GM18498 (cell line): ENCODE data around the gene ATM.

Experiments used
- ATAC-seq: cut with Tn5 transposase; IDR thresholded peaks from one replicate; pipeline ENCODE4 v1.9.1; 2021; ENCODE audit warnings: mild to moderate bottlenecking, moderate library complexity; ENCODE audit not compliant: unreplicated experiment

The ATM gene, protein sequence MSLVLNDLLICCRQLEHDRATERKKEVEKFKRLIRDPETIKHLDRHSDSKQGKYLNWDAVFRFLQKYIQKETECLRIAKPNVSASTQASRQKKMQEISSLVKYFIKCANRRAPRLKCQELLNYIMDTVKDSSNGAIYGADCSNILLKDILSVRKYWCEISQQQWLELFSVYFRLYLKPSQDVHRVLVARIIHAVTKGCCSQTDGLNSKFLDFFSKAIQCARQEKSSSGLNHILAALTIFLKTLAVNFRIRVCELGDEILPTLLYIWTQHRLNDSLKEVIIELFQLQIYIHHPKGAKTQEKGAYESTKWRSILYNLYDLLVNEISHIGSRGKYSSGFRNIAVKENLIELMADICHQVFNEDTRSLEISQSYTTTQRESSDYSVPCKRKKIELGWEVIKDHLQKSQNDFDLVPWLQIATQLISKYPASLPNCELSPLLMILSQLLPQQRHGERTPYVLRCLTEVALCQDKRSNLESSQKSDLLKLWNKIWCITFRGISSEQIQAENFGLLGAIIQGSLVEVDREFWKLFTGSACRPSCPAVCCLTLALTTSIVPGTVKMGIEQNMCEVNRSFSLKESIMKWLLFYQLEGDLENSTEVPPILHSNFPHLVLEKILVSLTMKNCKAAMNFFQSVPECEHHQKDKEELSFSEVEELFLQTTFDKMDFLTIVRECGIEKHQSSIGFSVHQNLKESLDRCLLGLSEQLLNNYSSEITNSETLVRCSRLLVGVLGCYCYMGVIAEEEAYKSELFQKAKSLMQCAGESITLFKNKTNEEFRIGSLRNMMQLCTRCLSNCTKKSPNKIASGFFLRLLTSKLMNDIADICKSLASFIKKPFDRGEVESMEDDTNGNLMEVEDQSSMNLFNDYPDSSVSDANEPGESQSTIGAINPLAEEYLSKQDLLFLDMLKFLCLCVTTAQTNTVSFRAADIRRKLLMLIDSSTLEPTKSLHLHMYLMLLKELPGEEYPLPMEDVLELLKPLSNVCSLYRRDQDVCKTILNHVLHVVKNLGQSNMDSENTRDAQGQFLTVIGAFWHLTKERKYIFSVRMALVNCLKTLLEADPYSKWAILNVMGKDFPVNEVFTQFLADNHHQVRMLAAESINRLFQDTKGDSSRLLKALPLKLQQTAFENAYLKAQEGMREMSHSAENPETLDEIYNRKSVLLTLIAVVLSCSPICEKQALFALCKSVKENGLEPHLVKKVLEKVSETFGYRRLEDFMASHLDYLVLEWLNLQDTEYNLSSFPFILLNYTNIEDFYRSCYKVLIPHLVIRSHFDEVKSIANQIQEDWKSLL (N-terminal part only)

DNA sequence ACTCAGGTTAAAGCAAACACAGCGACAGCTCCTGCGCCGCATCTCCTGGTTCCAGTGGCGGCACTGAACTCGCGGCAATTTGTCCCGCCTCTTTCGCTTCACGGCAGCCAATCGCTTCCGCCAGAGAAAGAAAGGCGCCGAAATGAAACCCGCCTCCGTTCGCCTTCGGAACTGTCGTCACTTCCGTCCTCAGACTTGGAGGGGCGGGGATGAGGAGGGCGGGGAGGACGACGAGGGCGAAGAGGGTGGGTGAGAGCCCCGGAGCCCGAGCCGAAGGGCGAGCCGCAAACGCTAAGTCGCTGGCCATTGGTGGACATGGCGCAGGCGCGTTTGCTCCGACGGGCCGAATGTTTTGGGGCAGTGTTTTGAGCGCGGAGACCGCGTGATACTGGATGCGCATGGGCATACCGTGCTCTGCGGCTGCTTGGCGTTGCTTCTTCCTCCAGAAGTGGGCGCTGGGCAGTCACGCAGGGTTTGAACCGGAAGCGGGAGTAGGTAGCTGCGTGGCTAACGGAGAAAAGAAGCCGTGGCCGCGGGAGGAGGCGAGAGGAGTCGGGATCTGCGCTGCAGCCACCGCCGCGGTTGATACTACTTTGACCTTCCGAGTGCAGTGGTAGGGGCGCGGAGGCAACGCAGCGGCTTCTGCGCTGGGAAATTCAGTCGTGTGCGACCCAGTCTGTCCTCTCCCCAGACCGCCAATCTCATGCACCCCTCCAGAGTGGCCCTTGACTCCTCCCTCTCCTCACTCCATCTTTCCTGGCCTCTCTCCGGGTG lies at the start of gene ATM, which contains the start of gene NPAT:
Gene ATM, plus strand, starts transcription at position 494 of the 774 bp plus-strand sequence. CDS start 4,558 bp downstream, outside the sequence.
Gene NPAT, minus strand, starts transcription at position 65 of the 774 bp plus-strand sequence. CDS start 102 bp downstream, outside the sequence.
- ATAC-seq = peak; percentile 85

DNA sequence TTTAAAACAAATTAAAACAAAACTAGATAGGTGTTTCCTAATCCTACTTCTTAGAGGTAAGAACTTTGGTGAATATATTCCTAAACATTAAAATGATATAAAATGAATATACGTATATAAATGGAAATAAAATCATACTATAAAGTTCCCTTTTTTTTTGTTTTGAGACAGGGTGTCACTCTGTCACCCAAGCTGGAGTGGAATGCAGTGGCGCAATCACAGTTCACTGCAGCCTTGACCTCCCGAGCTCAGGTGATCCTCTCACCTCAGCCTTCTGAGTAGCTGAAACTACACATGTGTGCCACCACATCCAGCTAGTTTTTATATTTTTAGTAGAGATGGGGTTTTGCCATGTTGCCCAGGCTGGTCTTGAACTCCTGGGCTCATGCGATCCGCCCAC lies 45.3 kb upstream of the ATM start:
- no peak for ATAC-seq

DNA sequence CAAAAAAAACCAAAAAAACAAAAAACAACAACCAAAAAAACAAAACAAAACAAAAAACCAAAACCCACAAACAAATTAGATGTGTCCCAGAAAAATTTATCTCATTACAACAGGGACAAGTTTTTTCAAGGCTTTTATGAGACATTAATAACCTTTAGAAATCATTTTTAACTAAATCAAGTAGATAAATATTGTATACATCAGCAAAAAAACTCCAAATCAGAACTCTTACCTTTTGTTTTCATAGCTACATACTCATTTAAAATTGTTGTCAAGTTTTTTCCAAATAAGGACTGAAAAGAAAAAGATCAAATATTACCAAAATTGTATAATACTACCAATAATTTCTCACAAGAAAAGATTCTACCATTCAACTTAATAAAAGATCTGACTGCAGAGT lies 29.1 kb upstream of the ATM start:
- ATAC-seq = no peak

- ATAC-seq = peak; percentile 33
Observed at GRCh38 chr11:108196901-108197300, 26.0 kb upstream of the ATM start.

GRCh38 chr11:108197351-108197750 lies 25.5 kb upstream of the ATM start:
- ATAC-seq = peak; percentile 37

DNA sequence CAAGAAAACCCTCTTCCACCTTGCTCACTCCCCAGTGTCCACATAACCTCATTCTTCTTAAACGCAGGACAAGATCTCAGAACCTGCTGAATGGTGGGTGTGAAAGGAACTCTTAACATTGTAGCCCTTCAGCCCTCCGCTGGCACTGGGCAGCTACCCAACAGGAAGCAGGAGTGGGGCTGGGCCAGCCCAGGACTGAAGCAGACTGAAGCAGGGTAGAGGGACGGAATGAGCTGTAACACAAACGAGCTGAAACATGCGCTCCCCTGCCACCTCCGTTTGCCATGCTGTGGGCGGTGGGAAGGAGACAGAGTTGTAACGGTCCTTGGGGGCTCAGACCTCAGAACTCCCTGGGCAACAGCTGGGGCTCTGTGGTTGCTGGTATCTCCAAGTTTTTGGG lies 24.0 kb upstream of the ATM start:
- ATAC-seq = no peak

GRCh38 chr11:108199446-108200321 lies 23.2 kb upstream of the ATM start:
- ATAC-seq = peak; percentile 72

GRCh38 chr11:108203075-108203474 lies 19.8 kb upstream of the ATM start:
- no peak for ATAC-seq

GRCh38 chr11:108204376-108204775 lies 18.5 kb upstream of the ATM start:
- ATAC-seq = no peak

GRCh38 chr11:108204929-108205499 lies 17.9 kb upstream of the ATM start:
- ATAC-seq = no peak

DNA sequence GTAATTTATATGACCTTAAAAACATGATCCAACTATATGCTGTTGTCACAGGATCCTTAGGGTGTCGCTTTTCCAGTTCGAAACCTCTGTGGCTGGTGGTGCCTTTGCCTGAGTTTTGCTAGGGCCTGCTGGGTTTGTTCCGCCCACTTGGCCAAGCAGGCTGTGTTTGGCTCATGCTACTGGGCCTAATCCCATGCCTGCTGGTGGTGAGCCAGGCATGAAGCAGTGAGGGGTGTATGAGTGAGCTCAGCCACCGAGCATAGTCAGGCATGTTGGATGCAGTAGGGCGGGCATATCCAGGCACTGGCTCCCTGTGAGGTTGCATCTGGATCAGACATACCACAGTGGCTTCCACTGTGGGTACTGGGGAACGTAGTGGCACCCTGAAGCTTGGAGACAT lies 16.7 kb upstream of the ATM start:
- no peak for ATAC-seq

GRCh38 chr11:108206969-108207682 lies 15.7 kb upstream of the ATM start:
- no peak for ATAC-seq

- no peak for ATAC-seq
Observed at GRCh38 chr11:108207683-108208060, 15.2 kb upstream of the ATM start.

- ATAC-seq = no peak
Observed at GRCh38 chr11:108210441-108210840, 12.4 kb upstream of the ATM start.

GRCh38 chr11:108213784-108214183 lies 9.1 kb upstream of the ATM start:
- ATAC-seq = no peak

DNA sequence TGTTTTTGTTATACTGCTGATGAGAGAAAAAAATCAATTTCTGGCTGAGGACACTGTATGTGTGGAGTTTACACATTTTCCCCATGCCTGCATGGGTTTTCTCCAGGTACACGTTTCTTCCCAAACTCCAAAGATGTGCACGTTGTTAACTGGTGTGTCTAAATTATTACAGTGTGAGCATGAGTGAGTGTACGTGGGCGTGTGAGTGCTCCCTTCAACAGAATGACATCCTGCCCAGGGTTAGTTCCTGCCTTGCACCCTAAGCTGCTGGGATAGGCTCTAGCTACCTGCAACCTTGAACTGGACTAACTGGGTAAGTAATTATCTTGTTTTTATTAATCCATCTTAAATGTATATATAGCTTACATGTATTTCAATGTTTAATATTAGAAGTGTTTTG lies 5.9 kb upstream of the ATM start:
- no peak for ATAC-seq

- no peak for ATAC-seq
Observed at GRCh38 chr11:108218455-108218854, 4.4 kb upstream of the ATM start.
